Caco-2 (cell line): Measurements from ENCODE around the gene MEIS3. TPM values are rescaled to one million over a fixed set of nuclear protein-coding genes. Genes with fewer than 3 reads are reported as not detected.

Experiments
- BruUV-seq: library from RNA; stranded (reverse); fragments of 400-500 nt; replicated peaks from 2 replicates; lab custom pipeline; 2021; lab: Mats Ljungman, UMichigan
- CTCF ChIA-PET: fragments of 300-600 bp; sonication (Branson Sonifier 250); formaldehyde crosslinking; loops from one replicate; lab custom pipeline; 2022; ENCODE audit warnings: antibody characterized with exemption; lab: Charles Lee
- POLR2A ChIA-PET: fragments of 300-600 bp; sonication (Branson Sonifier 250); formaldehyde crosslinking; loops from one replicate; lab custom pipeline; 2022; ENCODE audit warnings: antibody characterized with exemption; lab: Charles Lee
- DNase-seq, 2 experiments: peaks; one replicate each; pipeline versions ENCODE4 v3.0.0 to v3.0.0-alpha.2; 2020 to 2022
- H3K27me3 ChIP-seq: replicated peaks from 2 replicates; pipeline ENCODE4 v1.6.0; 2011; ENCODE audit warnings: low read length; ENCODE audit not compliant: control insufficient read depth, insufficient read depth
- H3K36me3 ChIP-seq: 2 replicates; pipeline ENCODE4 v1.5.1; 2011; ENCODE audit warnings: low read length; ENCODE audit not compliant: control insufficient read depth, insufficient read depth
- H3K4me1 ChIP-seq: fragments of 250-450 bp; sonication (Bioruptor Pico); 2 replicates; pipeline ENCODE4 v1.5.1; 2020; ENCODE audit warnings: mild to moderate bottlenecking
- H3K4me3 ChIP-seq: 2 replicates; pipeline ENCODE4 v1.5.1; 2011; ENCODE audit warnings: low read depth, mild to moderate bottlenecking, control low read depth, low read length
- H3K9me3 ChIP-seq: fragments of 250-450 bp; sonication (Bioruptor Pico); 2 replicates; pipeline ENCODE4 v1.5.1; 2020; ENCODE audit warnings: mild to moderate bottlenecking, moderate library complexity
- H3K27ac Mint-ChIP-seq: one replicate; pipeline ENCODE4 v1.8.0; 2022; ENCODE audit warnings: mixed read lengths; ENCODE audit not compliant: unreplicated experiment
- H3K27me3 Mint-ChIP-seq: one replicate; pipeline ENCODE4 v1.8.0; 2022; ENCODE audit warnings: mixed read lengths; ENCODE audit not compliant: insufficient read depth, unreplicated experiment
- H3K36me3 Mint-ChIP-seq: one replicate; pipeline ENCODE4 v1.8.0; 2022; ENCODE audit warnings: mild to moderate bottlenecking, mixed read lengths; ENCODE audit not compliant: insufficient read depth, unreplicated experiment
- H3K4me1 Mint-ChIP-seq: one replicate; pipeline ENCODE4 v1.8.0; 2022; ENCODE audit warnings: low read depth, mixed read lengths; ENCODE audit not compliant: unreplicated experiment
- H3K4me3 Mint-ChIP-seq: one replicate; pipeline ENCODE4 v1.8.0; 2022; ENCODE audit warnings: mild to moderate bottlenecking, moderate library complexity, mixed read lengths; ENCODE audit not compliant: unreplicated experiment
- H3K9me3 Mint-ChIP-seq: one replicate; pipeline ENCODE4 v1.8.0; 2022; ENCODE audit warnings: mixed read lengths; ENCODE audit not compliant: unreplicated experiment
- intact Hi-C: fragments of 100-400 bp; cut with micrococcal nuclease; formaldehyde crosslinking; loops from one replicate; pipeline ENCODE4 v1.10.0; 2022; ENCODE audit not compliant: unreplicated experiment
- total RNA-seq: library from RNA; stranded (reverse); gene quantifications from 2 replicates; pipeline ENCODE4 v1.2.3, GENCODE V29; 2022
- TF ChIP-seq, protein P1 (sequence below), 2 experiments: fragments of 200-600 bp in 1 of 2; IDR thresholded peaks; 1 replicate in 1 of 2; 2 replicates in 1 of 2; pipeline versions ENCODE4 v1.5.1 to v1.8.0; 2011 to 2022; ENCODE audit warnings: antibody characterized with exemption in 1 of 2, control low read depth in 1 of 2, inconsistent platforms in 1 of 2, low read depth in 1 of 2, low read length in 1 of 2, mild to moderate bottlenecking in 1 of 2, moderate library complexity in 1 of 2; ENCODE audit not compliant: insufficient read depth in 1 of 2, severe bottlenecking in 1 of 2, unreplicated experiment in 1 of 2

The MEIS3 gene
- total RNA-seq, 1 experiment from 2014 or later, result 16.8 TPM

DNA sequence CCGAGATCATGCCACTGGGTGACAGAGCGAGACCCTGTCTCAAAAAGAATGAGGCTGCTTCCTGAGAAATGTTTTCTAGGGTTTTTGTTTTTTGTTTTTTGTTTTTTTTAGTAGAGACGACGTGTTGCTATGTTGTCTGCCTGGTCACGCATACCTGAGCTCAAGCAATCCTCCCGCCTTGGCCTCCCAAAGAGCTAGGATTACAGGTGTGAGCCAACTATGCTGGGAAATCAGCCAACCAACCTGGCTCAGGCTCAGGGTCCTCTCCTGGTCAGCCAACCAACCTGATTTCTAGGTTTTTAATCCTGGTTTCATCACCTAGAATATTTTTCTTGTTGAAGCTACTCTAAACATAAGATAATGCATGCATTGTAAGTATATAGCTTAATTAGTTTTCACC, 62.4 kb downstream of the MEIS3 start:
- no peaks in the 10 kb centered on the region for H3K9me3 ChIP-seq
- no peaks in the 10 kb centered on the region for H3K9me3 Mint-ChIP-seq
- H3K36me3 Mint-ChIP-seq, result peaks cover 97% of the 10 kb centered on the region
- TF ChIP-seq, protein P1, sequence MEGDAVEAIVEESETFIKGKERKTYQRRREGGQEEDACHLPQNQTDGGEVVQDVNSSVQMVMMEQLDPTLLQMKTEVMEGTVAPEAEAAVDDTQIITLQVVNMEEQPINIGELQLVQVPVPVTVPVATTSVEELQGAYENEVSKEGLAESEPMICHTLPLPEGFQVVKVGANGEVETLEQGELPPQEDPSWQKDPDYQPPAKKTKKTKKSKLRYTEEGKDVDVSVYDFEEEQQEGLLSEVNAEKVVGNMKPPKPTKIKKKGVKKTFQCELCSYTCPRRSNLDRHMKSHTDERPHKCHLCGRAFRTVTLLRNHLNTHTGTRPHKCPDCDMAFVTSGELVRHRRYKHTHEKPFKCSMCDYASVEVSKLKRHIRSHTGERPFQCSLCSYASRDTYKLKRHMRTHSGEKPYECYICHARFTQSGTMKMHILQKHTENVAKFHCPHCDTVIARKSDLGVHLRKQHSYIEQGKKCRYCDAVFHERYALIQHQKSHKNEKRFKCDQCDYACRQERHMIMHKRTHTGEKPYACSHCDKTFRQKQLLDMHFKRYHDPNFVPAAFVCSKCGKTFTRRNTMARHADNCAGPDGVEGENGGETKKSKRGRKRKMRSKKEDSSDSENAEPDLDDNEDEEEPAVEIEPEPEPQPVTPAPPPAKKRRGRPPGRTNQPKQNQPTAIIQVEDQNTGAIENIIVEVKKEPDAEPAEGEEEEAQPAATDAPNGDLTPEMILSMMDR (IDR thresholded peaks at IDR 0.05; ENCODE audit: insufficient read depth in 1 of 2, low read depth in 1 of 2, low read length in 1 of 2, severe bottlenecking in 1 of 2, unreplicated experiment in 1 of 2), result no peak
- no peak for DNase-seq
- H3K4me3 ChIP-seq, result no peak overlapping the region
- H3K36me3 ChIP-seq, result peaks cover 6% of the 10 kb centered on the region
- H3K4me1 ChIP-seq, result no peaks in the 10 kb centered on the region
- ChIA-PET POLR2A (interaction anchor here (0.5 kb wide), 1 partner anchor 8 kb away, joined by 3 read pairs; no protein-coding TSS in a partner anchor), CTCF (interaction anchor here (0.6 to 1.1 kb wide), 2 partner anchors 8 to 12 kb away, joined by 3 to 10 read pairs; partner anchors contain the start of gene DHX34)
- BruUV-seq, result no TSS peak
- no peak overlapping the region for H3K27ac Mint-ChIP-seq
- no peaks in the 10 kb centered on the region for H3K27me3 ChIP-seq
- intact Hi-C loops, result no loop called here
- no peaks in the 10 kb centered on the region for H3K4me1 Mint-ChIP-seq
- H3K27me3 Mint-ChIP-seq, result no peaks in the 10 kb centered on the region
- H3K4me3 Mint-ChIP-seq, result no peak overlapping the region

DNA sequence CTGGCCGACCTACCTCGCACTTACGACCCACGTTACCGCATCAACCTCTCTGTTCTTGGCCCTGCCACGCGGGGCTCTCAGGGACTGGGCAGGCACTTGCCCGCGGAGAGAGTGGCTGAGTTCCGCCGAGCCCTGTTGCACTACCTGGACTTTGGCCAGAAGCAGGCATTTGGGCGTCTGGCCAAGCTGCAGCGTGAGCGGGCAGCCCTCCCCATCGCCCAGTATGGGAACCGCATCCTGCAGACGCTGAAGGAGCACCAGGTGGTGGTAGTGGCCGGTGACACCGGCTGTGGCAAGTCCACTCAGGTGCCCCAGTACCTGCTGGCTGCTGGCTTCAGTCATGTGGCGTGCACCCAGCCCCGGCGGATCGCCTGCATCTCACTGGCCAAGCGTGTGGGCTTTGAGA, 66.0 kb downstream of the MEIS3 start:
- POLR2A ChIA-PET, result no interaction called here
- H3K36me3 ChIP-seq, result peaks cover 4% of the 10 kb centered on the region

More for the DNA sequence above, 66.0 kb downstream of the MEIS3 start:
- CTCF ChIA-PET, result no interaction called here
- Histone ChIP-seq H3K4me1 (no peaks in the 10 kb centered on the region), H3K9me3 (no peaks in the 10 kb centered on the region), H3K27me3 (no peaks in the 10 kb centered on the region), H3K4me3 (no peak overlapping the region)
- Mint-ChIP-seq H3K36me3 (peaks cover 85% of the 10 kb centered on the region), H3K27me3 (no peaks in the 10 kb centered on the region), H3K4me1 (peaks cover 25% of the 10 kb centered on the region), H3K4me3 (no peak overlapping the region), H3K27ac (no peak overlapping the region), H3K9me3 (no peaks in the 10 kb centered on the region)
- DNase-seq, result no peak
- intact Hi-C loops, result no loop called here
- BruUV-seq, result no TSS peak
- TF ChIP-seq, protein P1 (IDR thresholded peaks at IDR 0.05; ENCODE audit: insufficient read depth in 1 of 2, low read depth in 1 of 2, low read length in 1 of 2, severe bottlenecking in 1 of 2, unreplicated experiment in 1 of 2), result no peak

Other genes with a start within 250 kb of the MEIS3 start
- gene BBC3, start 188.3 kb downstream of the MEIS3 start, total RNA-seq, result 10.5 and 10.8 TPM in 2 replicates
- 43.1 and 44.3 TPM in 2 replicates for gene CCDC9, start 163.0 kb downstream of the MEIS3 start, total RNA-seq
- gene INAFM1, start 144.6 kb downstream of the MEIS3 start, total RNA-seq, result 10.1 and 10.4 TPM in 2 replicates
- gene C5AR1, start 109.7 kb downstream of the MEIS3 start, total RNA-seq, result 0.48 and 1.3 TPM in 2 replicates
- gene C5AR2, start 87.4 kb downstream of the MEIS3 start, total RNA-seq, result not detected in 2 replicates
- 28.7 TPM in 2 replicates for gene DHX34, start 70.2 kb downstream of the MEIS3 start, total RNA-seq
- 1.2 and 1.3 TPM in 2 replicates for gene SLC8A2, start 52.4 kb upstream of the MEIS3 start, total RNA-seq
- gene KPTN, start 64.7 kb upstream of the MEIS3 start, total RNA-seq, result 19.7 and 20.6 TPM in 2 replicates
- gene NAPA, start 95.5 kb upstream of the MEIS3 start, total RNA-seq, result 149 TPM in 2 replicates
- not detected in 2 replicates for gene ZNF541, start 153.6 kb upstream of the MEIS3 start, total RNA-seq
- 34.3 and 38.8 TPM in 2 replicates for gene BICRA, start 189.6 kb upstream of the MEIS3 start, total RNA-seq